Frontal cortex (tissue), 4 donors: ENCODE measurements around the gene LIMCH1. TPM values are rescaled to one million over a fixed set of nuclear protein-coding genes. Genes with fewer than 3 reads are reported as not detected.
"Not testable (repeated sequence)": the region's sequence is repeated elsewhere in the genome, so short reads cannot be mapped to it uniquely, and the experiment has no call there.

Experiments used
- DNase-seq, 2 donors: peaks; one replicate each; pipeline ENCODE4 v3.0.0; 2012; ENCODE audit warnings: low spot score in 2 of 2
- FAIRE-seq: peaks from 2 replicates; lab custom pipeline; 2012; peaks lifted over from hg19 to GRCh38; lab: Jason Lieb, UNC
- total RNA-seq: library from RNA; depleted of rRNA; stranded (reverse); fragments of >200 nt; gene quantifications from one replicate; pipeline ENCODE4 v1.2.3, GENCODE V29; 2014
- donor health status: control.
- donor health status: control.
- donor health status: control.

Gene LIMCH1
- total RNA-seq, 1 donor from 2014 or later = 140 TPM

DNA sequence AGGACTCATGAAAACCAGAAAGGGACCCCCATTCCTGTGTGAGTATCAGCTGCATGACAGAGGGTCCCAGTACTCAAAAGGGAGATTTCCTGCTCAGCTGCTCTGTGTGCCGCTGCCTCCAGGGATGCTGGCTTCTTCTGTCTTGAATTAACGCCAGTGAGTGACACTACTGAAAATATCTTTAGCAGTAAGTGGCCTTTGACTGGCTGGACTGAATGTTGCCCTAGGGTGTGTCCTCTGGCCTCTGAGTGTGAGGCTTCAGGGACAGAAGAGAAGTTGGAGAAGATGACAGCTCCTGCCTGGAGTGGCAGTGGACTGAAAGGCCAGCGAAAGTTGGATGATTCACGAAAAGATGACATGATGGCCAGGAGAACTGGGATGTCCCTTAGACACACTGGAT lies 95.4 kb downstream of the LIMCH1 start:
- no peak for FAIRE-seq
- DNase-seq = no peak

DNA sequence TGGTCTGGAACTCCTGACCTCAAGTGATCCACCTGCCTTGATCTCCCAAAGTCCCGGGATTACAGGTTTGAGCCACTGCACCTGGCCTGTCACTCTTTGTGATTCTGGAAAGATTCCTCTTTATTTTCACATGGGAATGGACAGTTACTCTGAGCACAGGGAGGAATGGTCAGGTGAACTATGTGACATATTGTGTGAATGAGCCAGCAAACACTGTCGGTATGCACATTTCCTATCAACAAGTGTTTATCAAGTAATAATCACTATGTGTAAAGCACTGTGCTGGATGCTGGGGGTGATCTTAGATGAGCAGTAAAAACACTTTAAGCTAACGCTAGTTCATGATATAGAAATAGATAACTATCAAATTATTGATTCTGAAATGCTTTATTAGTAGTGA lies 97.5 kb downstream of the LIMCH1 start:
- FAIRE-seq = no peak
- DNase-seq = no peak

DNA sequence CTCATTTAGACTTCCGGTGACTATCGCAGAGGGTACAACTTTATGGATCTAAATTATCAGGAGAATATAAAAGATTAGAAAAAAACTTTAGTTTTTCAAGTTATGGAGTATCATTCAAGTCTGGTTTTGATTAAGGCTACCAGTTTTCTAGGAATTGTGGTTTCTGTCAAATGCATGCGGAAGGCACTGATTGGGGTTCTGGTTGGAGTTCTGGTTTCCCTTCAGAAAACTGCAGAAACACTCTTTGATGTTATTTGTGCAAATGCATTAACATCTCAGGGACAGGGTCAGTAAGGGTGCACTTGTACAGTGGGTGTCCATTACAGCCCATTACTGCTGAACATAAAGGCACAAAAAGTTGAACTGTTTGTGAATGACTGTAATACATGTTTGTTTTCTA lies 100.2 kb downstream of the LIMCH1 start:
- no peak for FAIRE-seq
- no peak for DNase-seq

DNA sequence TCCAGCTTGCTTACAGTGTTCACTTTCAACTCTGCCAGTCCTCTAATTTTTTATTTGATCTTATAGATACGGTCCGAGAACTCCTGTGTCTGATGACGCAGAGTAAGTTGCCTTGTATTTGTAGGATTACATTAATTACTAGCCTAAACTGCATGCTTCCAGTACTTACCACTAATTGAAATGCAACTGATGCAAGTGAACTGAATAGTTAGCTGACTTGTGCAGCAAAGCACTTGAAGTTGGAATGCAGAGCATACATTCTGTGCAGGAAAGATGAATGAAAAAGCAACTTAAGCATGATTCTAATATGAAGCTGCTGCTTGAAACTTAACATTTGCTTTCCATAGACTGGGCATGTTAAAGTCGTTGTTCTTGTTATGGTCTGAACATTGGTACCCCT lies 100.9 kb downstream of the LIMCH1 start:
- DNase-seq (no peak), FAIRE-seq (no peak)

- FAIRE-seq = no peak
- no peak for DNase-seq
Measured at GRCh38 chr4:41639291-41639690, 101.3 kb downstream of the LIMCH1 start.

DNA sequence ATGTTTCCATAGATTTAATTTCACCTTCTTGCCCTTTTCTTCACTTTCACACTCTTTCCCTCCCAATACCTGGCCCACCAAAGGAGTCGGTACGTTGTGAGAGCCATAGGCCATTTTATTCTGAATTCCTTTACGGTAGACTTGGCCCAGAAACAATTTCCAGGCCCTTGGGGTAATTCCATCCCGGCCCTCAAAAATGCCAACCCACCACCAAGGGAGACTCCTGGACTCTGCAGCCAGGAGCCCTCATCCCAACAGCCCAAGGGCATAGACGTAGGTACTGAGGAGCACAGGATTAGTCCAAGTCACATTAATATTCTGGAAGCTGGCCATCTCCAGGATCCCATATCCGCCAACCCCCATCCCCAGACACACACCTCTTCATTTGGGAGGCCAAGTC lies 102.9 kb downstream of the LIMCH1 start:
- DNase-seq (no peak), FAIRE-seq (no peak)

- DNase-seq, FAIRE-seq: not testable (repeated sequence)
Measured at GRCh38 chr4:41642746-41643145, 104.8 kb downstream of the LIMCH1 start.

GRCh38 chr4:41643331-41643730 lies 105.4 kb downstream of the LIMCH1 start:
- FAIRE-seq = peak; percentile 19
- no peak for DNase-seq

- FAIRE-seq (no peak), DNase-seq (peak; percentile 66)
Measured at GRCh38 chr4:41644288-41644914, 106.4 kb downstream of the LIMCH1 start.

GRCh38 chr4:41644915-41645295 lies 106.9 kb downstream of the LIMCH1 start:
- FAIRE-seq (no peak), DNase-seq (no peak)

GRCh38 chr4:41645728-41646390 lies 107.9 kb downstream of the LIMCH1 start:
- FAIRE-seq = no peak
- no peak for DNase-seq

DNA sequence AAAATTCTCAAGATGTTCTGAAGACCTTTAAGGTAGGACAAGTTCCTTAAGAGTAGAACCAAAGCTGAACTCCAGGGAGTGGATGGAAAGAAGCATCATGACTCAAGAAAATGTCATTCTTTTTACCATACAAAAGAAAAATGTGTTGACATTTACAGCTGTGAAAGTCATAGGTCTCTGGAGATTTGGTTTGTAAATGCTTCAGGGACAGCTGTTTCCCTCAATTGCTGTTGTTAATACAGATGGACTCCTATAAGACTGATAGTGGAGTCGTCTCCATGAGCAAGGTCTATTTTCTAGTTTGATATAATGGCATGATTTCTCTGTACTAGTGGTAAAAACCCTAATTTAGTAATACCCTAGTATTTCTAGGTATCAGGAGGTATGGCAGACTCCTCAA lies 108.9 kb downstream of the LIMCH1 start:
- FAIRE-seq (no peak), DNase-seq (no peak)

DNA sequence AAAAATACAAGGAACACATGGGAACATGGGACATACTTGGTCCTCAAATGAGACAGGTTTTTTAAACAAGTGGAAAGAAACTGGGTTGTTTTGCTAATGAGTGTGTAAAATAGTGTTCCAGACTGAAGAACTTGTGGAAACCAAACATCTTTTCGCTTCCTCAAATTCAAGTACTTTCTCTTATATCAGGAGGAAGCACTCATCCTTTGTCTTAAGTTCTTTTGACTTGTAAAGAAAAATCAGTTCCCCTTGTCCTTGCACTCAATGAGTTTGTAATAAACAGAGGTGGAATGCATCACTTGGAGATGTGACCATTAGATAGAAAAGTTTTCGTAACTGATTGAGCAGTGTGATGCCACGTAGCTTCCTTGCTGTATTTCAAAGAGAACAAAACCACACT lies 109.4 kb downstream of the LIMCH1 start:
- DNase-seq (no peak), FAIRE-seq (no peak)

- FAIRE-seq, DNase-seq: not testable (repeated sequence)
Measured at GRCh38 chr4:41651150-41651549, 113.2 kb downstream of the LIMCH1 start.

DNA sequence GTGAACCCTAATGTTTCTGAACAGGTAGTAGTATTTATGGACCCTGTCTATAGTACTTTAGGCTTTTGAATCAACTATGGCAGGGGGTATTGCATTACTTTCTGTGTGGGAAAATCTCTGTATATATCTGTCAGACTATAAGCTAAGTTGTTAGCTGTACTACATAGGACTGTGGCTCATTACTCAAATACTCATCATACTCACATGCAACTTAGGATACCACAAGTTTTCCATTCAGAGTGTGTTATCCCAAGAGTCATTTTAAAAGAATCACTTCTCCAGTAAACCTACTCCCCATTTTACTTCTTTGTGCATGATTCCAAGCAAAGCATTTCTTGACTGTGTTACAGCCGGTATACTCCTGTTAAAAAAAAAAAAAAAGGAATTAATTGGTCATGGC lies 115.0 kb downstream of the LIMCH1 start:
- no peak for FAIRE-seq

DNA sequence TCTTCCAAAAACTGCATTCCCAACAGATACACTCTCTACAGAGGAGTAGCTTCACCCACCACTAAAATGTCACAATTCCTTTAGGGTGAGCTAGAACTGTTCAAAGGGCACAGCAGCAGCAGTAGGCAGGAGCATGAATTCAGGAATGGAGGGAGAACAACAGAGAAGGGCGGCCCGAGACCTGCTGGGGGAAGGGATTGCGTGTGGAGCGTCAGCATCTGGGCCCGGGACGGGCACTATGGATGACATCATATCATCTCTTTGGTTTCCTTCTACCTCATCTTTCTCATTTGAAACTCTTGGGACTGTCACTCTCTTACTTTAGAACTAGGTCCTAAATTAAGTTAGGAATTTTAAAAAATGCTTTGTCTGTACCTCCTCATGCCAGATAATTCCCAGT lies 115.6 kb downstream of the LIMCH1 start:
- DNase-seq = no peak
- no peak for FAIRE-seq

More for the DNA sequence above, 115.0 kb downstream of the LIMCH1 start:
- no peak for DNase-seq

GRCh38 chr4:41655177-41655576 lies 117.2 kb downstream of the LIMCH1 start:
- DNase-seq = no peak
- no peak for FAIRE-seq

DNA sequence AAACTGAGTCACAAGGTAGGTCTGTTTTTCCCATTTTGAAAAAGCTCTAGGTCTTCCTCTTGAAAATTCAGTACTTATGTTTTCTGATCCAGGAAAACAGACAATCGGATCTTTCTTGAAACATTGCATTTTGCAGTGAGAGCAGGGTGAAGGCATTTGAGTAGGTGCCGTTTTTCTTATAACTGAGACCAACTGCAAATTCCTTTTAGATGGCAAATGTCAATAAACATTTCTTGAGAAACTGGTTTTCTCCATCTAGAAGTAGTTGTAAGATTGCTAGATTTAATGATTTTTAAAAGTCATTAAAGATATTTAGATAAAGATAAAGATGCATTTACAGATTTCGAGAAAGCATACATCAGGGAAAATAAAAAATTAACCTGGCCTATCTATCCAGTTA lies 118.1 kb downstream of the LIMCH1 start:
- DNase-seq = no peak
- no peak for FAIRE-seq

GRCh38 chr4:41656572-41657520 lies 118.9 kb downstream of the LIMCH1 start:
- FAIRE-seq (no peak), DNase-seq (no peak)

DNA sequence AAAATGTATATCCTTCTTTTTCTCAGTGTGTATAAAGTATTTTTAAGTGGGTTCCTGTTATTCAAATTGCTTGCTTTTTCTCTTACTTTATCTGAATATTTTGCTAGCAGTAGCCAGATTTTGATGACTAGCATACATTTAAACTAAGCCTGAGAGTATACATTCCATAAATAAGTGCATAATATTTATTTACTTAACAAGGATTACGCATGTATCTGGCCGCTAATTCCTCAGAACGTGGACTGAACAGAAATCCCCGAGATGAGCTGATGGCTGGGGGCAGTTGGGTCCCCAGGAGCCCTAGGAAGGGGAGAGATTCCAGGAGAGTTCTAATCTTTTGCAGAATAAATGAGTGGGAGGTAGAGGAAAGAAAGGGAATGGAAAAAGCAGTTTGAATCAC lies 119.6 kb downstream of the LIMCH1 start:
- DNase-seq (no peak), FAIRE-seq (no peak)

DNA sequence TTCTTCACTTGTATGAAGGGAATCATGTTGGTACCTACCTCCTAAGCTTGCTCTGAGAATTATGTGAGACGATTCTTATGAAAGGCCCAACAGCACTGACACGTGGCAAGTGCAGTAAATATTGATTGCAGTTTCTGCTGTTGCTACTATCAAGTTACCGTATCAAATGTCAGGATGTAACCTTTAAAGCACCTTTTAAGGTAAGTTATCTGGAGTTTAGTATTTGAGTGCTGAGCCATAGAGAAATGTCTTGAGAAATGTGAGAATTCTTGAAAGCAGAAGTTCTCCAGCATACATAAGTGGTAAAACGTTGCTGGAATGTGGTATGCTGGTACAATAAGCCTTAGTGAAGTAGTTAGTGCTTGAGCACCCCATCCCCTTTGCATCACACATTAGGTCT lies 120.2 kb downstream of the LIMCH1 start:
- FAIRE-seq = no peak
- DNase-seq = no peak
